ENCODE results near the gene RYK. TPM values are rescaled to one million over a fixed set of nuclear protein-coding genes. Genes with fewer than 3 reads are reported as not detected.
A peak's percentile ranks its signal among the peaks of the same experiment; 100 is the strongest.

The RYK gene
- total RNA-seq, 1 experiment from 2014 or later: 60.6 TPM

DNA sequence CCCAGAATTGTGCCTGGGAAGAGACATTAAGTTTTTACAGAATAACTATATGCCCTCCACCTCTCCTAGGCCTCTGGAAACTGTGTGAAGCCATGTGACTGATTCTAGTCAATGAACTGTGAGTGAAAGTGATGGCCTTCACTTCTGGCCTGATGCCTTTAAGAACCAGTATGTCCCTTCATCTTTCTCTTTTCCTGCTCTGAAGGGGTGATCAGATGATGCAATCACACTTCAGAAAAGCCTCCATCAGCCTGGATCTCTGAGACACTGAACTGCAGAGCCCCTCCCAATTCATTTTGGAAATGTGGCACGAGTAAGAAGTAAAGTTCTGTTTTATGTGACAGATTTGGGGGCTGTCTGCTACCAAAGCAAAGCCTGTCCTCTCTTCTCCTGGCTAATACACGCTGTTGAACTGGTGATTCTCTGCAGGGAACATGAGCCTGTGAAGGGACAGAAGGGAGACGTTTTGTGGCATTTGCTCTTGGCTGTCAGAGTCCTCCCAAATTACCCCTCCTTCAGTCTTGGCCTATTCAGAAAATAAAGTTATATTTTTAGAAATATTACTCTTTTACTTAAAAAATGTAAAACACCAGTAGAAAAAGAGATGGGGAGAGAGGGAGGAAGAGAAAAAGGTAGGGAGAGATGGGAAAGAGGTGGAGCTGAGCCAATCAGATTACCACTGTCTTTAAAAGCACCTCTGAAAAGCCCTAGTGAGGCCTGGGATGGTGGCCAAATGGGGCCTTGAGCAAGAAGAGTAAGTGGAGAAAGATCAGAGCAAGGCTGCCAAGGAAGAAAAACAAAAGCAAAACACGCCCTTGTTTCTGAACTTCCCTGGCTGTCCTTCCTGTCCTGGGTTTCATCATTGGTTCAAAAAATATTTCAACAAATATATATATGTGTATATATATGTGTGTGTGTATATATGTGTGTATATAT, 40.9 kb upstream of the RYK start:
- DNase-seq: no peak
- H3K27me3 ChIP-seq (ENCODE audit: insufficient read depth, low read length): no peaks in the 10 kb centered on the region
- H2AFZ ChIP-seq (ENCODE audit: low read length): peak overlapping the region; percentile 4

More for the DNA sequence above, 40.9 kb upstream of the RYK start:
- no peak overlapping the region for H3T11ph ChIP-seq (ENCODE audit: low read length)
- Mint-ChIP-seq H3K27me3 (ENCODE audit: low read depth) (peaks cover 3% of the 10 kb centered on the region; the same call in 1 of the 2 replicates), H3K27ac (no peak overlapping the region), H3K36me3 (ENCODE audit: insufficient read depth in 1 of 3, low read depth in 3 of 3) (no peaks in the 10 kb centered on the region; a peak in 1 of 7 replicates), H3K4me1 (peaks cover 0 to 3% of the 10 kb centered on the region in 2 experiments; a peak in 1 of 4 replicates), H3K9me3 (peaks cover 0 to 6% of the 10 kb centered on the region in 2 experiments; a peak in 2 of 5 replicates), H3K4me3 (no peak overlapping the region)
- H2BK12ac ChIP-seq (ENCODE audit: insufficient read length, low read depth, low read length): no peak overlapping the region
- H2BK15ac ChIP-seq (ENCODE audit: low read depth, low read length): no peak overlapping the region
- WGBS (ENCODE audit: extremely low coverage, insufficient read length, low lambda C conversion rate): no CpG with 5 or more reads among the region's 4 CpGs
- H3K14ac ChIP-seq (ENCODE audit: insufficient read depth, low read length): no peak overlapping the region
- H3K23me2 ChIP-seq (ENCODE audit: insufficient read length, low read depth, low read length, poor library complexity, severe bottlenecking): no peaks in the 10 kb centered on the region
- H3K79me1 ChIP-seq (ENCODE audit: insufficient read depth, low read depth, low read length, poor library complexity, severe bottlenecking): no peaks in the 10 kb centered on the region
- H2BK120ac ChIP-seq (ENCODE audit: low read depth, low read length, poor library complexity, severe bottlenecking): no peak overlapping the region
- H3K79me2 ChIP-seq (ENCODE audit: insufficient read depth, low read length): no peaks in the 10 kb centered on the region
- H3K27ac ChIP-seq (ENCODE audit: insufficient read length, low read depth, low read length): no peak overlapping the region
- no peak overlapping the region for H3K23ac ChIP-seq (ENCODE audit: insufficient read length, low read depth, low read length)
- no peak overlapping the region for H2AK5ac ChIP-seq (ENCODE audit: insufficient read length, low read length)
- no peak overlapping the region for H3K4ac ChIP-seq (ENCODE audit: low read depth, low read length)
- H4K8ac ChIP-seq (replicated peaks; ENCODE audit: insufficient read length, low read depth, low read length): no peak overlapping the region
- no peak overlapping the region for H3K4me2 ChIP-seq (ENCODE audit: insufficient read depth, insufficient read length, low read length)
- H4K5ac ChIP-seq (ENCODE audit: insufficient read length, low read depth, low read length): no peak overlapping the region
- no peak for TF ChIP-seq CTCF (conservative IDR thresholded peaks at IDR 0.05)
- H3K9ac ChIP-seq (ENCODE audit: extremely low read depth, insufficient read length, low read length): no peak overlapping the region
- no peaks in the 10 kb centered on the region for H4K20me1 ChIP-seq (ENCODE audit: control insufficient read depth, insufficient read depth, insufficient read length)
- no peaks in the 10 kb centered on the region for H3K4me1 ChIP-seq (ENCODE audit: insufficient read depth, low read length)
- no peak overlapping the region for H2BK5ac ChIP-seq (ENCODE audit: insufficient read length, low read length)
- H3K56ac ChIP-seq (ENCODE audit: insufficient read length, low read depth, low read length): no peak overlapping the region
- H3K18ac ChIP-seq (ENCODE audit: insufficient read length, low read depth, low read length): no peak overlapping the region
- no peak overlapping the region for H4K91ac ChIP-seq (ENCODE audit: insufficient read length, low read depth, low read length)
- no peak overlapping the region for H2BK20ac ChIP-seq (ENCODE audit: low read depth, low read length, poor library complexity, severe bottlenecking)
- no peaks in the 10 kb centered on the region for H3K9me3 ChIP-seq (ENCODE audit: control insufficient read depth, low read depth, low read length)
